IPS-18c (cell line): ENCODE results near the gene CASKIN1.
"Not testable (repeated sequence)": the region's sequence is repeated elsewhere in the genome, so short reads cannot be mapped to it uniquely, and the experiment has no call there.

Experiments used
- H3K4me3 ChIP-seq: 2 replicates; pipeline ENCODE4 v1.7.0; 2013; ENCODE audit warnings: low read depth, mild to moderate bottlenecking, low read length, moderate library complexity; ENCODE audit not compliant: insufficient read depth
- H3K9me3 ChIP-seq: one replicate; pipeline ENCODE4 v1.6.1; 2013; ENCODE audit warnings: mild to moderate bottlenecking, low read length, moderate library complexity; ENCODE audit not compliant: control insufficient read depth, insufficient read depth

CASKIN1 gene

DNA sequence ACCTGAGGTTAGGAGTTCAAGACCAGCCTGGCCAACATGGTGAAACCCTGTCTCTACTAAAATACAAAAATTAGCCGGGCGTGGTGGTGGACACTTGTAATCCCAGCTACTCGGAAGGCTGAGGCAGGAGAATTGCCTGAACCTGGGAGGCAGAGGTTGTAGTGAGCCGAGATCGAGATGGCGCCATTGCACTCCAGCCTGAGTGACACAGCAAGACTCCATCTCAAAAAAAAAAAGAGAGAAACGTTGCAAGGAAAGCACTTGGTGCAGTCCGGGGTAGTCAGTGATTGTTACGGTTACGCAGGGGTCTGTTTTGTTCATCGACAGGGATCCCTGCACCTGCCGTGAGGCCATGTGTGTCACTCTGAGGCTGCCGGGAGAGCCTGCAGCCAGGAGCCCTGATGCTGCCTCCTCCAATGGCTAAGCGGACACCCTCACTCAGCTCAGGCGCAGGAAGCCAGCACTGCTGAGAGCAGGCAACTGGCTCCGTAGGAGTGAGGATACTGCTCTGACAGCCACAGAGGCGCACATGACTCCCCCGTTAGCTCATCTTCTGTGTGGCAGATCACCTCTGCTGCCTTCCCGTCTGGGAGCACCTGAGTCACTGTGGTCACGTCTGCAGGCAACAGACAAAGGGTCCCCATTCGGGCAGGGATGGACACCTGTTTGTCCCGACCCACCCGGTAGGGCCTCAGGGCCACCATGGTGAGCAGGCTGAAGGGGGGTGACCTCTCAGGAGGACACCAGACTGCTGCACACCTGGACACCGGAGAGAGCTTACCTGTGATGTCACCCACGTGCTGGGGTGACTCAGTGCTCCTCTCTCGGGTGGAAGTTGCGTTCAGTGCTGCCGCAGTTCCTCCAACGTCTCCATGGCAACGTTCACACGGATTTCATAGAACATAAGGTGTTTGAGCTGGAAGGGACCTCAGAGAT, 53.2 kb downstream of the CASKIN1 start:
- Histone ChIP-seq H3K9me3 (no peaks in the 10 kb centered on the region), H3K4me3 (no peak overlapping the region)

DNA sequence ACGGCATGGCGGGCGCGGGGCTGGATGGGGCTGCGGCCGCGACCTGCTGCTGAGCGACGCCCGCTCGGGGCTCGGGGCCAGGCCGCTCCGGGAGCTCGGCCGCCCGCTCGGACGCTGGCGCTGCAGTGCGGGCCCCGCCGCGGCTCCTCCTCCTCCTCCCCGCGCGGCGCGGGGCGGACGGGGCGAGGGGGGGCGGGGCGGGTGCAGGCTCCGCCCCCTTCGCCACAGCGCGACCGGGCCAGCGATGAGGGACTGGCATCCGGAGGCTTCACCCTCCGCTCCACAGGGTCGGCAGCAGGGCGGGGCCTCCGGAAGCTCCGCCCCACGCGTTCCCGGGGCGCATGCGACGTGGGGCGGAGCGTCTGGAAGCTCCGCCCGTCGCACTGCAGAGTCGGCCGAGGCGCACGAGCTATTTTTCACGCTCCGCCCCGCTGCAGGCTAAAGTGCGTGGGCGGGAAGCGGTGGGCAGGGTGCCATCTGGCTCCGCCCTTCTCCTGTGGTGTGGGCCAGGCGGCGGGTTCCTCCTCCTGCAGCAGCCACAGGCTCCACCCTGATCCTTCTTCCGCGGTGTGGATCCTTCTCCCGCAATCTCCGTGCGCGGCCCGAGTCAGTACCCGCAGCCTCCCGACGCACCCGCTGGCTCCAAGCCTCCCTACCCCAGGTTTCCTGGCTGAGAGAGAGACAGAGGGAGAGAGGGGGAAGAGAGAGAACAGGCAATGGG, 60.5 kb downstream of the CASKIN1 start, which contains the start of gene PKD1:
Gene PKD1 (minus strand): TSS at position 129 of the 721 bp plus-strand sequence. CDS start 209 bp downstream, outside the sequence.
- H3K9me3 ChIP-seq: not testable (repeated sequence)
- H3K4me3 ChIP-seq: peak within 1 kb of the TSS; percentile 36

DNA sequence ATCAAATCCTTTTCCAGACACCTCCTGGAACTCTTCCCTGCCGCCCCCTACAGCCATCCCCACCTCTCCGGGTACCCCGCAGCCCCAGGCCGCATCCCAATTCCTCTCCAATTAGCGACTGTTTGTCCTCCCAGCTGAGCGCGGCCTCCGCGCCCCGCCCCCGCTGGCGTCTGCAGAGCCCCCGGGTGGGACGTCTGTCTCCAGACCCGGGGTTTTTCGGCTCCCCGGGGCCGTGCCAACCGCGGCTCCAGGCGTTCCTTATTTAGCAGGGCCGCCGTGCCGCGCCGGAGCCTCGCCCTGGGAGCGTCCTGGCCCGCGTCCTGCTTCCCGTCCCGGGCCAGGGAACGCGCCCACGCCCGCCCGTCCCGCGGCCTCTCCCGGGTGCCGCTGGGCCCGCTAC, 61.3 kb downstream of the CASKIN1 start:
- peak overlapping the region; percentile 36 for H3K4me3 ChIP-seq
- H3K9me3 ChIP-seq: not testable (repeated sequence)

DNA sequence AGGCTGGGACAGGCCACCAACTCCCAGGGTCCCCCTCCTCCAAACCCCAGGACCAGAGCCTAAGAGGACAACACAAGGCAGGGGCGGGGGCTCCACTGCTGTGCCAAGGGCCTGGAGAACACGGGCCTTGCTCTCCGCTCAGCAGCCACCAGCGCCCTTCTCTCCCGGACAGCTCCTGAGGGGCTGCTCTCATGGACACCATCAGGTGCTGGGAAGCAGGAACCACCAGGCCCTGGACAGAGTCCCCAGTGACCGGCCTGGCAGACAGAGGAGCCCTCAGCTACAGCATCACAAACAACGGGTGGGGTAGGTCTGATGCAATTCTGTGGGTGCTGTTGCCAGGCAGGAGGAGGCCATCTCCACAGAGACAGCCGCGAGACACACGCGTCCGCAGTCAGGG, 62.6 kb downstream of the CASKIN1 start:
- not testable (repeated sequence) for H3K4me3 ChIP-seq, H3K9me3 ChIP-seq

DNA sequence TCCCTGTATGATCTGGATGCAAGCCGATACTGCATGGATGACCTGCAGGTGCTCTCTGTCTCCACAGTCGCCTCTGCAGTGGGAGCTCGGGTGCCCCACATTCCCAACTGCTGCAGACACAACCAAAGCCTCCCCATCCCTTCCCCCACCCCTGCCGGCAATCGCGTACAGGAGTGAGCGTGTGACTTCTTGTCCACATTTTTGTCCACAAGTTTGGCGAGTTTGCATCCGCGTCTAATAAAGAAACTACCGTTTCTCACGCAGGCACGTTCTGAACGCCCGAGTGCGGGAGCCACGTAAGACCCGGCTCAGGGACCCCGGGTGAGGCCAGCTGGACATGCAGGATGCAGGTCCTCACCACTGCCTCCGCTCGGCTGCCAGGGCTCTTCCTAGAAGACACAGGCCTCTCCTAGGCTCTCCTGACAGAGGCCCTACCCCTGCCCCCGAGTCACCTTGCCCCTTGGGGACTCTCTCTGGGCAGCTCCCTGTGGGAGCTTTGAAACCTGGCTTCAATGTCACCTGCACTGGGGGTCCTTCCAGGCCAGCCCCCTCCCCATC, 66.4 kb downstream of the CASKIN1 start:
- not testable (repeated sequence) for H3K4me3 ChIP-seq, H3K9me3 ChIP-seq

DNA sequence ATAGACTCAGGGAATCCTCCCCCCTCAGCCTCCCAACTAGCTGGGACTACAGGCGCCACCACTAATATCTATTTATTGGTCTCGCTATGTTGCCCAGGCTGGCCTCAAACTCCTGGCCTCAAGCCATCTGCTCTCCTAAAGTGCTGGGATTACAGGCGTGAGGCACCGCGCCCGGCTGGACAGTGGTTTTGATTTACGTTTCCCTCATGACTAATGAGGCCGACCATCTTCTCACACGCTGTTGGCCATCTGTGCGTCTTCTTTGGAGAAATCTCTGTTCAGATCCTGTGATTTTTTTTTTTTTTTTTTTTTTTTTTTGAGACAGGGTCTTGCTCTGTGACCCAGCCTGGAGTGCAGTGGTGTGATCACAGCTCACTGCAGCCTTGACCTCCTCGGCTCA, 67.2 kb downstream of the CASKIN1 start:
- not testable (repeated sequence) for H3K9me3 ChIP-seq, H3K4me3 ChIP-seq

DNA sequence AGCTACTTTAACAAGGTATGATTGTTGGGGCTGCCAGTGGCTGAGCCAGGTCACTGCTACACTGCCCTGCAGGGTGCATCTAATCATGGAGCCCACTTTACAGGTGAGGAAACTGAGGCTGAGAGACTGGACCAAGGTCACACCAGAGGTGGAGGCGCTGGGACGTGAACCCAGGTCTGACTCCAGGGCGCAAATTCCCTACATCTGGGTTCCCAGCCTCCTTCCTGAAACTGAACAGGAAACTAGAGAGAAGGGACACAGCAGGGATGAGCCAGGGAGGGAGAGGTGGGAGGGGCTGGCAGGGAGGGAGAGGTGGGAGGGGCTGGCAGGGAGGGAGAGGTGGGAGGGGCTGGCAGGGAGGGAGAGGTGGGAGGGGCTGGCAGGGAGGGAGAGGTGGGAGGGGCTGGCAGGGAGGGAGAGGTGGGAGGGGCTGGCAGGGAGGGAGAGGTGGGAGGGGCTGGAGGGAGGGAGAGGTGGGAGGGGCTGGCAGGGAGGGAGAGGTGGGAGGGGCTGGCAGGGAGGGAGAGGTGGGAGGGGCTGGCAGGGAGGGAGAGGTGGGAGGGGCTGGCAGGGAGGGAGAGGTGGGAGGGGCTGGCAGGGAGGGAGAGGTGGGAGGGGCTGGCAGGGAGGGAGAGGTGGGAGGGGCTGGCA, 68.7 kb downstream of the CASKIN1 start:
- not testable (repeated sequence) for H3K4me3 ChIP-seq, H3K9me3 ChIP-seq
